Hematopoietic multipotent progenitor cell treated with erythropoietin and hydrocortisone succinate and interleukin-3 and kit ligand, for 17 days (in vitro differentiated cells): ENCODE measurements around the gene GAS2L2.
A peak's percentile ranks its signal among the peaks of the same experiment; 100 is the strongest.
"Not testable (repeated sequence)": the region's sequence is repeated elsewhere in the genome, so short reads cannot be mapped to it uniquely, and the experiment has no call there.

ENCODE experiments used
- DNase-seq: peaks from one replicate; pipeline ENCODE4 v3.0.0-alpha.2; 2015; ENCODE audit warnings: low spot score

Gene GAS2L2

GRCh38 chr17:35726127-35726952 is 26.7 kb downstream of the GAS2L2 start:
- no peak for DNase-seq

GRCh38 chr17:35725802-35726126 is 27.3 kb downstream of the GAS2L2 start:
- no peak for DNase-seq

GRCh38 chr17:35725058-35725457 is 28.0 kb downstream of the GAS2L2 start:
- no peak for DNase-seq

- no peak for DNase-seq
These were observed 29.3 kb downstream of the GAS2L2 start for GRCh38 chr17:35723735-35724134.

- no peak for DNase-seq
These were observed 35.6 kb downstream of the GAS2L2 start for GRCh38 chr17:35717475-35717874.

GRCh38 chr17:35716897-35717465 is 36.1 kb downstream of the GAS2L2 start:
- no peak for DNase-seq

- no peak for DNase-seq
These were observed 36.9 kb downstream of the GAS2L2 start for GRCh38 chr17:35716173-35716572.

GRCh38 chr17:35715416-35715815 is 37.6 kb downstream of the GAS2L2 start:
- no peak for DNase-seq

GRCh38 chr17:35714988-35715387 is 38.1 kb downstream of the GAS2L2 start:
- DNase-seq, result no peak

- no peak for DNase-seq
These were observed 39.8 kb downstream of the GAS2L2 start for GRCh38 chr17:35713069-35713728.

GRCh38 chr17:35710950-35711349 is 42.1 kb downstream of the GAS2L2 start:
- DNase-seq, result no peak

GRCh38 chr17:35709874-35710273 is 43.2 kb downstream of the GAS2L2 start:
- DNase-seq, result no peak

GRCh38 chr17:35708951-35709350 is 44.1 kb downstream of the GAS2L2 start:
- no peak for DNase-seq

GRCh38 chr17:35708149-35708548 is 44.9 kb downstream of the GAS2L2 start:
- DNase-seq, result no peak

GRCh38 chr17:35705705-35706104 is 47.3 kb downstream of the GAS2L2 start:
- no peak for DNase-seq

- DNase-seq, result no peak
These were observed 47.8 kb downstream of the GAS2L2 start for GRCh38 chr17:35705230-35705629.

- DNase-seq, result not testable (repeated sequence)
These were observed 49.7 kb downstream of the GAS2L2 start for GRCh38 chr17:35703308-35703707.

GRCh38 chr17:35701491-35701890 is 51.5 kb downstream of the GAS2L2 start:
- DNase-seq, result no peak

GRCh38 chr17:35700150-35700549 is 52.9 kb downstream of the GAS2L2 start:
- no peak for DNase-seq

GRCh38 chr17:35698800-35699199 is 54.2 kb downstream of the GAS2L2 start:
- DNase-seq, result no peak

GRCh38 chr17:35695613-35696012 is 57.4 kb downstream of the GAS2L2 start:
- DNase-seq, result peak; percentile 16

- no peak for DNase-seq
These were observed 58.1 kb downstream of the GAS2L2 start for GRCh38 chr17:35694906-35695305.
